HEK293 (cell line): ENCODE results near the gene GLT6D1.

ENCODE experiments used
- GLI4 ChIP-seq: fragments of 450-650 bp; formaldehyde crosslinking; IDR thresholded peaks from 2 replicates; pipeline ENCODE4 v1.5.1; 2016; ENCODE audit warnings: missing biosample characterization, missing genetic modification characterization
- MZF1 ChIP-seq: fragments of 450-650 bp; formaldehyde crosslinking; IDR thresholded peaks from 2 replicates; pipeline ENCODE4 v1.5.1; 2017; ENCODE audit warnings: missing biosample characterization, missing genetic modification characterization, borderline replicate concordance
- TSHZ1 ChIP-seq: fragments of 450-650 bp; formaldehyde crosslinking; IDR thresholded peaks from 2 replicates; pipeline ENCODE4 v1.5.1; 2016; ENCODE audit warnings: missing biosample characterization, missing genetic modification characterization, borderline replicate concordance
- YY1 ChIP-seq: fragments of 450-650 bp; formaldehyde crosslinking; IDR thresholded peaks from 2 replicates; pipeline ENCODE4 v1.5.1; 2018; ENCODE audit warnings: missing biosample characterization, missing genetic modification characterization
- ZBTB8A ChIP-seq: fragments of 450-650 bp; formaldehyde crosslinking; IDR thresholded peaks from 2 replicates; pipeline ENCODE4 v1.5.1; 2016; ENCODE audit warnings: missing biosample characterization, missing genetic modification characterization
- ZNF221 ChIP-seq: fragments of 450-650 bp; formaldehyde crosslinking; IDR thresholded peaks from 2 replicates; pipeline ENCODE4 v1.5.1; 2017; ENCODE audit warnings: missing biosample characterization, missing genetic modification characterization, borderline replicate concordance
- ZNF24 ChIP-seq: fragments of 450-650 bp; formaldehyde crosslinking; IDR thresholded peaks from 2 replicates; pipeline ENCODE4 v1.5.1; 2016; ENCODE audit warnings: missing biosample characterization, missing genetic modification characterization
- ZNF280C ChIP-seq: fragments of 450-650 bp; formaldehyde crosslinking; IDR thresholded peaks from 2 replicates; pipeline ENCODE4 v1.5.1; 2016; ENCODE audit warnings: missing biosample characterization, missing genetic modification characterization
- ZNF544 ChIP-seq: fragments of 450-650 bp; formaldehyde crosslinking; IDR thresholded peaks from 2 replicates; pipeline ENCODE4 v1.5.0; 2017; ENCODE audit warnings: missing biosample characterization, missing genetic modification characterization
- TF ChIP-seq, protein P1 (sequence below): fragments of 450-650 bp; formaldehyde crosslinking; IDR thresholded peaks from 2 replicates; pipeline ENCODE4 v1.5.1; 2016; ENCODE audit warnings: missing biosample characterization, missing genetic modification characterization
- TF ChIP-seq, protein P2 (sequence below): fragments of 450-650 bp; formaldehyde crosslinking; IDR thresholded peaks from 2 replicates; pipeline ENCODE4 v1.5.1; 2016; ENCODE audit warnings: missing biosample characterization, missing genetic modification characterization
- TF ChIP-seq, protein P3 (sequence below): fragments of 450-650 bp; formaldehyde crosslinking; IDR thresholded peaks from 2 replicates; pipeline ENCODE4 v1.5.1; 2016; ENCODE audit warnings: missing biosample characterization, missing genetic modification characterization

- TF ChIP-seq MZF1, result no peak
- TF ChIP-seq, protein P1, sequence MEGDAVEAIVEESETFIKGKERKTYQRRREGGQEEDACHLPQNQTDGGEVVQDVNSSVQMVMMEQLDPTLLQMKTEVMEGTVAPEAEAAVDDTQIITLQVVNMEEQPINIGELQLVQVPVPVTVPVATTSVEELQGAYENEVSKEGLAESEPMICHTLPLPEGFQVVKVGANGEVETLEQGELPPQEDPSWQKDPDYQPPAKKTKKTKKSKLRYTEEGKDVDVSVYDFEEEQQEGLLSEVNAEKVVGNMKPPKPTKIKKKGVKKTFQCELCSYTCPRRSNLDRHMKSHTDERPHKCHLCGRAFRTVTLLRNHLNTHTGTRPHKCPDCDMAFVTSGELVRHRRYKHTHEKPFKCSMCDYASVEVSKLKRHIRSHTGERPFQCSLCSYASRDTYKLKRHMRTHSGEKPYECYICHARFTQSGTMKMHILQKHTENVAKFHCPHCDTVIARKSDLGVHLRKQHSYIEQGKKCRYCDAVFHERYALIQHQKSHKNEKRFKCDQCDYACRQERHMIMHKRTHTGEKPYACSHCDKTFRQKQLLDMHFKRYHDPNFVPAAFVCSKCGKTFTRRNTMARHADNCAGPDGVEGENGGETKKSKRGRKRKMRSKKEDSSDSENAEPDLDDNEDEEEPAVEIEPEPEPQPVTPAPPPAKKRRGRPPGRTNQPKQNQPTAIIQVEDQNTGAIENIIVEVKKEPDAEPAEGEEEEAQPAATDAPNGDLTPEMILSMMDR (tag by site-specific recombination), result no peak
- TF ChIP-seq, protein P2, sequence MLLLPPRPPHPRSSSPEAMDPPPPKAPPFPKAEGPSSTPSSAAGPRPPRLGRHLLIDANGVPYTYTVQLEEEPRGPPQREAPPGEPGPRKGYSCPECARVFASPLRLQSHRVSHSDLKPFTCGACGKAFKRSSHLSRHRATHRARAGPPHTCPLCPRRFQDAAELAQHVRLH (tag by site-specific recombination), result no peak
- TF ChIP-seq ZNF221 (tag by site-specific recombination), result no peak
- TF ChIP-seq ZNF544, result no peak
- TF ChIP-seq, protein P3, sequence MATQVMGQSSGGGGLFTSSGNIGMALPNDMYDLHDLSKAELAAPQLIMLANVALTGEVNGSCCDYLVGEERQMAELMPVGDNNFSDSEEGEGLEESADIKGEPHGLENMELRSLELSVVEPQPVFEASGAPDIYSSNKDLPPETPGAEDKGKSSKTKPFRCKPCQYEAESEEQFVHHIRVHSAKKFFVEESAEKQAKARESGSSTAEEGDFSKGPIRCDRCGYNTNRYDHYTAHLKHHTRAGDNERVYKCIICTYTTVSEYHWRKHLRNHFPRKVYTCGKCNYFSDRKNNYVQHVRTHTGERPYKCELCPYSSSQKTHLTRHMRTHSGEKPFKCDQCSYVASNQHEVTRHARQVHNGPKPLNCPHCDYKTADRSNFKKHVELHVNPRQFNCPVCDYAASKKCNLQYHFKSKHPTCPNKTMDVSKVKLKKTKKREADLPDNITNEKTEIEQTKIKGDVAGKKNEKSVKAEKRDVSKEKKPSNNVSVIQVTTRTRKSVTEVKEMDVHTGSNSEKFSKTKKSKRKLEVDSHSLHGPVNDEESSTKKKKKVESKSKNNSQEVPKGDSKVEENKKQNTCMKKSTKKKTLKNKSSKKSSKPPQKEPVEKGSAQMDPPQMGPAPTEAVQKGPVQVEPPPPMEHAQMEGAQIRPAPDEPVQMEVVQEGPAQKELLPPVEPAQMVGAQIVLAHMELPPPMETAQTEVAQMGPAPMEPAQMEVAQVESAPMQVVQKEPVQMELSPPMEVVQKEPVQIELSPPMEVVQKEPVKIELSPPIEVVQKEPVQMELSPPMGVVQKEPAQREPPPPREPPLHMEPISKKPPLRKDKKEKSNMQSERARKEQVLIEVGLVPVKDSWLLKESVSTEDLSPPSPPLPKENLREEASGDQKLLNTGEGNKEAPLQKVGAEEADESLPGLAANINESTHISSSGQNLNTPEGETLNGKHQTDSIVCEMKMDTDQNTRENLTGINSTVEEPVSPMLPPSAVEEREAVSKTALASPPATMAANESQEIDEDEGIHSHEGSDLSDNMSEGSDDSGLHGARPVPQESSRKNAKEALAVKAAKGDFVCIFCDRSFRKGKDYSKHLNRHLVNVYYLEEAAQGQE, result no peak
- TF ChIP-seq ZNF280C (tag by site-specific recombination), result no peak
- no peak for TF ChIP-seq ZBTB8A
- TF ChIP-seq GLI4 (tag by site-specific recombination), result no peak
- no peak for TF ChIP-seq TSHZ1 (tag by site-specific recombination)
- no peak for TF ChIP-seq YY1
- no peak for TF ChIP-seq ZNF24
These were observed 63.2 kb downstream of the GLT6D1 start for GRCh38 chr9:135575995-135576631.
